HG03469 (cell line): ENCODE measurements around the gene STUM.
A peak's percentile ranks its signal among the peaks of the same experiment; 100 is the strongest.
"Not testable (repeated sequence)": the region's sequence is repeated elsewhere in the genome, so short reads cannot be mapped to it uniquely, and the experiment has no call there.

Experiments used
- ATAC-seq: cut with Tn5 transposase; IDR thresholded peaks from one replicate; pipeline ENCODE4 v1.9.1; 2021; ENCODE audit warnings: mild to moderate bottlenecking, moderate library complexity, moderate number of reproducible peaks; ENCODE audit not compliant: unreplicated experiment

Gene STUM

GRCh38 chr1:226637147-226637935 lies 88.8 kb downstream of the STUM start:
- no peak for ATAC-seq

- ATAC-seq, result no peak
These were observed 89.5 kb downstream of the STUM start for GRCh38 chr1:226638001-226638601.

GRCh38 chr1:226638608-226639007 lies 90.0 kb downstream of the STUM start:
- ATAC-seq, result no peak

GRCh38 chr1:226639206-226639605 lies 90.6 kb downstream of the STUM start:
- ATAC-seq, result not testable (repeated sequence)

- ATAC-seq, result no peak
These were observed 91.1 kb downstream of the STUM start for GRCh38 chr1:226639631-226640061.

GRCh38 chr1:226640321-226641136 lies 92.0 kb downstream of the STUM start:
- no peak for ATAC-seq

GRCh38 chr1:226641671-226642231 lies 93.2 kb downstream of the STUM start:
- ATAC-seq, result no peak

GRCh38 chr1:226642421-226642820 lies 93.9 kb downstream of the STUM start:
- ATAC-seq, result no peak

- peak; percentile 68 for ATAC-seq
These were observed 94.6 kb downstream of the STUM start for GRCh38 chr1:226643177-226643576.

GRCh38 chr1:226643611-226644540 lies 95.3 kb downstream of the STUM start:
- no peak for ATAC-seq

GRCh38 chr1:226644541-226645176 lies 96.1 kb downstream of the STUM start:
- no peak for ATAC-seq

GRCh38 chr1:226645279-226645976 lies 96.9 kb downstream of the STUM start:
- ATAC-seq, result no peak

- no peak for ATAC-seq
These were observed 97.7 kb downstream of the STUM start for GRCh38 chr1:226646026-226646869.

GRCh38 chr1:226646870-226647449 lies 98.4 kb downstream of the STUM start:
- no peak for ATAC-seq

- no peak for ATAC-seq
These were observed 99.2 kb downstream of the STUM start for GRCh38 chr1:226647719-226648118.

- ATAC-seq, result no peak
These were observed 99.9 kb downstream of the STUM start for GRCh38 chr1:226648421-226648820.

GRCh38 chr1:226649244-226649643 lies 100.7 kb downstream of the STUM start:
- no peak for ATAC-seq

- no peak for ATAC-seq
These were observed 101.2 kb downstream of the STUM start for GRCh38 chr1:226649780-226650179.
